ENCODE results near the gene GPX1. TPM values are rescaled to one million over a fixed set of nuclear protein-coding genes. Genes with fewer than 3 reads are reported as not detected.

Gene GPX1
- polyA plus RNA-seq, 2 of the 4 experiments (the other 2 are of a cell fraction): 150 to 271 TPM

DNA sequence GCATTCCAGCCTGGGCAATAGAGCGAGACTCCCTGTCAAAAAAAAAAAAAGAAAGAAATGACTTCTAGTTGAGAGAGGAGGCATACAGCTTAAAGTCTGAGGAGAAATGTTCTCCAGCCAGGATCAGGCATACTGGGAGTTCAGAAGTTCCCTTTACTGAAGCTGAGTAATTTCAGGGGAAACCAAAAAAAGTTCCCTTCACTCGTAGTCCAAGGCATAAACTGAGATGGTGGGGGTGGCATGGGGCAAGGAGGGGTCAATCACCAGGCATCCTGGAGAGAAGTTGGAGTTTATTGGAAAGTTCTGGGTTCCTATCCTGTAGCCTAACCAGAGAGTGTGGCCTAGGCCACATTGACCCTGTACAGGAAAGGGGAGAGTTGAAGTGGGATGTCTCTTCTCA lies 5.9 kb downstream of the GPX1 start:
- DNase-seq (ENCODE audit: low read depth in 1 of 2, low spot score in 1 of 2): no peak
- H3K9me3 ChIP-seq: no peaks in the 10 kb centered on the region
- TF ChIP-seq, protein P1, sequence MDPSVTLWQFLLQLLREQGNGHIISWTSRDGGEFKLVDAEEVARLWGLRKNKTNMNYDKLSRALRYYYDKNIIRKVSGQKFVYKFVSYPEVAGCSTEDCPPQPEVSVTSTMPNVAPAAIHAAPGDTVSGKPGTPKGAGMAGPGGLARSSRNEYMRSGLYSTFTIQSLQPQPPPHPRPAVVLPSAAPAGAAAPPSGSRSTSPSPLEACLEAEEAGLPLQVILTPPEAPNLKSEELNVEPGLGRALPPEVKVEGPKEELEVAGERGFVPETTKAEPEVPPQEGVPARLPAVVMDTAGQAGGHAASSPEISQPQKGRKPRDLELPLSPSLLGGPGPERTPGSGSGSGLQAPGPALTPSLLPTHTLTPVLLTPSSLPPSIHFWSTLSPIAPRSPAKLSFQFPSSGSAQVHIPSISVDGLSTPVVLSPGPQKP (IDR thresholded peaks at IDR 0.05; ENCODE audit: low read depth, low read length): no peak
- TF ChIP-seq ZC3H11A (IDR thresholded peaks at IDR 0.05): no peak
- TF ChIP-seq GATA3 (IDR thresholded peaks at IDR 0.05; ENCODE audit: borderline replicate concordance): no peak
- no peak for TF ChIP-seq RCOR1 (IDR thresholded peaks at IDR 0.05; ENCODE audit: low read depth, low read length)
- TF ChIP-seq, protein P2, sequence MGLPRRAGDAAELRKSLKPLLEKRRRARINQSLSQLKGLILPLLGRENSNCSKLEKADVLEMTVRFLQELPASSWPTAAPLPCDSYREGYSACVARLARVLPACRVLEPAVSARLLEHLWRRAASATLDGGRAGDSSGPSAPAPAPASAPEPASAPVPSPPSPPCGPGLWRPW (IDR thresholded peaks at IDR 0.05): no peak
- no peak for TF ChIP-seq CBX2 (IDR thresholded peaks at IDR 0.05; ENCODE audit: borderline replicate concordance, low read depth)
- TF ChIP-seq, protein P3, sequence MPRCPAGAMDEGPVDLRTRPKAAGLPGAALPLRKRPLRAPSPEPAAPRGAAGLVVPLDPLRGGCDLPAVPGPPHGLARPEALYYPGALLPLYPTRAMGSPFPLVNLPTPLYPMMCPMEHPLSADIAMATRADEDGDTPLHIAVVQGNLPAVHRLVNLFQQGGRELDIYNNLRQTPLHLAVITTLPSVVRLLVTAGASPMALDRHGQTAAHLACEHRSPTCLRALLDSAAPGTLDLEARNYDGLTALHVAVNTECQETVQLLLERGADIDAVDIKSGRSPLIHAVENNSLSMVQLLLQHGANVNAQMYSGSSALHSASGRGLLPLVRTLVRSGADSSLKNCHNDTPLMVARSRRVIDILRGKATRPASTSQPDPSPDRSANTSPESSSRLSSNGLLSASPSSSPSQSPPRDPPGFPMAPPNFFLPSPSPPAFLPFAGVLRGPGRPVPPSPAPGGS (IDR thresholded peaks at IDR 0.05): no peak
- TF ChIP-seq, protein P4, sequence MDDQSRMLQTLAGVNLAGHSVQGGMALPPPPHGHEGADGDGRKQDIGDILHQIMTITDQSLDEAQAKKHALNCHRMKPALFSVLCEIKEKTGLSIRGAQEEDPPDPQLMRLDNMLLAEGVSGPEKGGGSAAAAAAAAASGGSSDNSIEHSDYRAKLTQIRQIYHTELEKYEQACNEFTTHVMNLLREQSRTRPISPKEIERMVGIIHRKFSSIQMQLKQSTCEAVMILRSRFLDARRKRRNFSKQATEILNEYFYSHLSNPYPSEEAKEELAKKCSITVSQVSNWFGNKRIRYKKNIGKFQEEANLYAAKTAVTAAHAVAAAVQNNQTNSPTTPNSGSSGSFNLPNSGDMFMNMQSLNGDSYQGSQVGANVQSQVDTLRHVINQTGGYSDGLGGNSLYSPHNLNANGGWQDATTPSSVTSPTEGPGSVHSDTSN (IDR thresholded peaks at IDR 0.05): no peak
- TF ChIP-seq RARB (CRISPR knock-in tag; IDR thresholded peaks at IDR 0.05): no peak
- TF ChIP-seq RNF2 (IDR thresholded peaks at IDR 0.05; ENCODE audit: borderline replicate concordance, low read depth): no peak
- TF ChIP-seq EP300 (IDR thresholded peaks at IDR 0.05): no peak
- ATAC-seq: peak; percentile 23 to 38; a peak in 3 of 6 replicates
- peak overlapping the region; percentile 55 for H3K4me2 ChIP-seq
- H3K4me3 ChIP-seq: no peak overlapping the region
- WGBS (ENCODE audit: missing lambda C conversion rate): 83% methylated on average over 2 of the region's 2 CpGs
- H3K4me1 ChIP-seq: peaks cover 31% of the 10 kb centered on the region
- POLR2A ChIA-PET: interaction anchor here (1.8 kb wide), 1 partner anchor 12 kb away, joined by 8 read pairs; the partner anchor contains the start of gene USP4
- CTCF ChIA-PET: interaction anchor here (1.6 to 2.9 kb wide), 2 partner anchors 12 to 181 kb away, joined by 7 to 13 read pairs; partner anchors contain the start of genes KLHDC8B and USP4
- no peak for FAIRE-seq
- peak overlapping the region; percentile 53 to 83 for H3K27ac ChIP-seq

DNA sequence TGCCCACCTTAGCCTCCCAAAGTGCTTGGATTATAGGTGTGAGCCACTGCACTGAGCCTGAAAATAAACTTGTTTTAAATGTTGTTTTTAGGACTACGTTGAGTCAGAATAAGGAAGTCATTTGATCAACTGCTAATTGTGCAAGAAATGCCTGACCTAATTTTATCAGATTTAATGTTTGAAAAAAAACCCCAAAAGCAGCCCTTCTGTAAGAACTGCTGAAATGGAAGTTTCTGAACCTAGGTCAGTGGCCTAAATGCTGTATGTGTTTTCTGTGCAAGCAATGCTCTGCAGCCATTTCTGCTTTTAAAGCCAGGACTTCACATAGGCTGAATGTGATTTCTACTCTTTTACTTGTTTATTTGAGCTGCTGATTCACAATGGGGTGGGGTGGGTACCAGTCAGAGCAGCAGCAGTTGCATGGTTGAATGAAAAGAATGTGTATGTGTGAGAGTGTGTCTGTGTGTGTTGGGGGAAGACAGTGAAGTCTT lies 6.6 kb downstream of the GPX1 start:
- TF ChIP-seq FOSL2 (IDR thresholded peaks at IDR 0.05) (no peak), FOSL2 (CRISPR knock-in tag; IDR thresholded peaks at IDR 0.05) (peak; percentile 57), POLR2A (IDR thresholded peaks at IDR 0.05; ENCODE audit: low read length) (no peak), JUN (IDR thresholded peaks at IDR 0.05) (no peak), RARB (CRISPR knock-in tag; IDR thresholded peaks at IDR 0.05) (no peak), CEBPB (IDR thresholded peaks at IDR 0.05) (peak; percentile 14 to 27; a peak in 2 of 4 replicates), MAFK (IDR thresholded peaks at IDR 0.05; ENCODE audit: partially characterized antibody) (no peak), MYC (IDR thresholded peaks at IDR 0.05; ENCODE audit: borderline replicate concordance, low read length) (no peak), CBX8 (IDR thresholded peaks at IDR 0.05) (no peak), HDAC2 (IDR thresholded peaks at IDR 0.05) (no peak), ZSCAN20 (CRISPR knock-in tag; IDR thresholded peaks at IDR 0.05) (no peak), EP300 (IDR thresholded peaks at IDR 0.05) (no peak), POLR2AphosphoS2 (conservative IDR thresholded peaks at IDR 0.05; ENCODE audit: low read length) (no peak), NPAS2 (CRISPR knock-in tag; IDR thresholded peaks at IDR 0.05; ENCODE audit: borderline replicate concordance) (no peak)
- TF ChIP-seq, protein P1 (IDR thresholded peaks at IDR 0.05; ENCODE audit: low read depth, low read length): no peak
- TF ChIP-seq, protein P5, sequence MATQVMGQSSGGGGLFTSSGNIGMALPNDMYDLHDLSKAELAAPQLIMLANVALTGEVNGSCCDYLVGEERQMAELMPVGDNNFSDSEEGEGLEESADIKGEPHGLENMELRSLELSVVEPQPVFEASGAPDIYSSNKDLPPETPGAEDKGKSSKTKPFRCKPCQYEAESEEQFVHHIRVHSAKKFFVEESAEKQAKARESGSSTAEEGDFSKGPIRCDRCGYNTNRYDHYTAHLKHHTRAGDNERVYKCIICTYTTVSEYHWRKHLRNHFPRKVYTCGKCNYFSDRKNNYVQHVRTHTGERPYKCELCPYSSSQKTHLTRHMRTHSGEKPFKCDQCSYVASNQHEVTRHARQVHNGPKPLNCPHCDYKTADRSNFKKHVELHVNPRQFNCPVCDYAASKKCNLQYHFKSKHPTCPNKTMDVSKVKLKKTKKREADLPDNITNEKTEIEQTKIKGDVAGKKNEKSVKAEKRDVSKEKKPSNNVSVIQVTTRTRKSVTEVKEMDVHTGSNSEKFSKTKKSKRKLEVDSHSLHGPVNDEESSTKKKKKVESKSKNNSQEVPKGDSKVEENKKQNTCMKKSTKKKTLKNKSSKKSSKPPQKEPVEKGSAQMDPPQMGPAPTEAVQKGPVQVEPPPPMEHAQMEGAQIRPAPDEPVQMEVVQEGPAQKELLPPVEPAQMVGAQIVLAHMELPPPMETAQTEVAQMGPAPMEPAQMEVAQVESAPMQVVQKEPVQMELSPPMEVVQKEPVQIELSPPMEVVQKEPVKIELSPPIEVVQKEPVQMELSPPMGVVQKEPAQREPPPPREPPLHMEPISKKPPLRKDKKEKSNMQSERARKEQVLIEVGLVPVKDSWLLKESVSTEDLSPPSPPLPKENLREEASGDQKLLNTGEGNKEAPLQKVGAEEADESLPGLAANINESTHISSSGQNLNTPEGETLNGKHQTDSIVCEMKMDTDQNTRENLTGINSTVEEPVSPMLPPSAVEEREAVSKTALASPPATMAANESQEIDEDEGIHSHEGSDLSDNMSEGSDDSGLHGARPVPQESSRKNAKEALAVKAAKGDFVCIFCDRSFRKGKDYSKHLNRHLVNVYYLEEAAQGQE (IDR thresholded peaks at IDR 0.05): no peak
- 12% methylated on average over 1 of the region's 1 CpG for WGBS (ENCODE audit: missing lambda C conversion rate)
- DNase-seq (ENCODE audit: low read depth in 1 of 2, low spot score in 1 of 2): peak in 1 of 2 experiments; percentile 67
- ChIA-PET POLR2A (interaction anchor here (1.8 kb wide), 1 partner anchor 11 kb away, joined by 8 read pairs; the partner anchor contains the start of gene USP4), CTCF (interaction anchor here (1.6 to 2.9 kb wide), 2 partner anchors 11 to 180 kb away, joined by 7 to 13 read pairs; partner anchors contain the start of genes KLHDC8B and USP4)
- peak overlapping the region; percentile 53 to 83 for H3K27ac ChIP-seq
- ATAC-seq: peak; percentile 69 to 78
- peak overlapping the region; percentile 55 for H3K4me2 ChIP-seq
- FAIRE-seq: no peak
- H3K4me1 ChIP-seq: peaks cover 37% of the 10 kb centered on the region
- no peak overlapping the region for H3K4me3 ChIP-seq
- no peaks in the 10 kb centered on the region for H3K9me3 ChIP-seq
